B cell (primary cell): ENCODE data around the gene CREBBP.

Experiments
- CTCF ChIP-seq: fragments of 200-600 bp; IDR thresholded peaks from one replicate; pipeline ENCODE4 v1.8.0; 2022; ENCODE audit warnings: antibody characterized with exemption, mild to moderate bottlenecking
- EZH2 ChIP-seq: IDR thresholded peaks from 2 replicates; pipeline ENCODE4 v1.6.1; 2012; ENCODE audit warnings: borderline replicate concordance, low read depth, mild to moderate bottlenecking, moderate library complexity, low read length; ENCODE audit not compliant: insufficient read depth, poor library complexity, severe bottlenecking

DNA sequence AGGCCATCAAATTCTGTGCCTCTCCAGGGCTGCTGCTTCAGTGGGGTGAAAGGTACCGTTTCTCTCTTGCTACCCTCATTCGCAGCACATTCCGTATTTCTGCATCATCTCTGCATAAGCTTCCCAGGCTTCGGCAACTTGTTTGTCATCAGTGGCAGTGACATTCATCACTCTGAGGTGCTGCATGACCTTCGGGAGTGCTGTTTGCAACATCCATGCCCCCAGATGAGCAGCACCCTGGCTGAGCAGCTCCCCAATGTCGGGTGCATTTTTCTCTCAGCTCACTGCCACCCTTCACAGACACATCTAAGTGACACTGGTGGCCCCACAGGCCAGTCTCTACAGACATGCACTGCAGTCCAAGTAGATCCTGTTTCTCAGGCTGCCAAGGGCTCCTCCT is 3.8 kb downstream of the CREBBP start:
- TF ChIP-seq CTCF, result no peak
- TF ChIP-seq EZH2, result no peak
